Endodermal cell (in vitro differentiated cells): ENCODE measurements around the gene SH3D19. TPM values are rescaled to one million over a fixed set of nuclear protein-coding genes. Genes with fewer than 3 reads are reported as not detected.
A peak's percentile ranks its signal among the peaks of the same experiment; 100 is the strongest.

Experiments
- DNase-seq: peaks from one replicate; pipeline ENCODE4 v3.0.0-alpha.2; 2017
- H3K27ac ChIP-seq: 2 replicates; pipeline ENCODE4 v1.5.1; 2013; ENCODE audit warnings: mild to moderate bottlenecking, low read depth, low read length, moderate library complexity
- H3K27me3 ChIP-seq: 2 replicates; pipeline ENCODE4 v1.6.1; 2013; ENCODE audit warnings: mild to moderate bottlenecking, low read length, moderate library complexity; ENCODE audit not compliant: insufficient read depth, control insufficient read depth, poor library complexity, severe bottlenecking
- H3K36me3 ChIP-seq: 2 replicates; pipeline ENCODE4 v1.7.0; 2013; ENCODE audit warnings: mild to moderate bottlenecking, low read length, moderate library complexity; ENCODE audit not compliant: control insufficient read depth, insufficient read depth
- H3K4me1 ChIP-seq: one replicate; pipeline ENCODE4 v1.7.0; 2013; ENCODE audit warnings: low read length; ENCODE audit not compliant: control insufficient read depth, insufficient read depth
- H3K4me3 ChIP-seq: 2 replicates; pipeline ENCODE4 v1.5.1; 2013; ENCODE audit warnings: mild to moderate bottlenecking, low read length, moderate library complexity
- H3K9ac ChIP-seq: 2 replicates; pipeline ENCODE4 v1.6.1; 2013; ENCODE audit warnings: mild to moderate bottlenecking, low read length, moderate library complexity; ENCODE audit not compliant: poor library complexity, severe bottlenecking; ENCODE audit errors: extremely low read depth
- H3K9me3 ChIP-seq: 2 replicates; pipeline ENCODE4 v1.6.1; 2013; ENCODE audit warnings: mild to moderate bottlenecking, low read length, moderate library complexity; ENCODE audit not compliant: control insufficient read depth
- H3K27ac Mint-ChIP-seq: 2 replicates; pipeline ENCODE4 v1.8.0; 2020; ENCODE audit warnings: mixed read lengths
- H3K27me3 Mint-ChIP-seq: 2 replicates; pipeline ENCODE4 v1.8.0; 2021; ENCODE audit warnings: mild to moderate bottlenecking, mixed read lengths; ENCODE audit not compliant: insufficient read depth
- H3K36me3 Mint-ChIP-seq: 2 replicates; pipeline ENCODE4 v1.8.0; 2020; ENCODE audit warnings: low read depth, mixed read lengths
- H3K4me1 Mint-ChIP-seq: 2 replicates; pipeline ENCODE4 v1.8.0; 2020; ENCODE audit warnings: mixed read lengths
- H3K4me3 Mint-ChIP-seq: 2 replicates; pipeline ENCODE4 v1.8.0; 2020; ENCODE audit warnings: mild to moderate bottlenecking, moderate library complexity, mixed read lengths
- H3K9me3 Mint-ChIP-seq: 2 replicates; pipeline ENCODE4 v1.8.0; 2020; ENCODE audit warnings: mild to moderate bottlenecking, mixed read lengths
- WGBS, 2 experiments: methylation state at CpG; one replicate each; pipeline versions ENCODE4 v1.1.5 to v1.1.7; 2013; ENCODE audit warnings: missing lambda C conversion rate in 2 of 2, mixed read lengths in 1 of 2; ENCODE audit not compliant: insufficient coverage in 1 of 2, insufficient read length in 1 of 2; 5-methylcytosine and 5-hydroxymethylcytosine counted together
- total RNA-seq, 2 donors: library from RNA; stranded (reverse); fragmentation: NEBNext Ultra II Directional in 1 of 2; extraction: Animal tissue kit (Norgen Biotek cat#: 25700) in 1 of 2; gene quantifications; 2 replicates in 1 of 2; 3 replicates in 1 of 2; pipeline ENCODE4 v1.2.1, GENCODE V29; 2021
- TF ChIP-seq, protein P1 (sequence below): fragments of 200-600 bp; sonication (generic); conservative IDR thresholded peaks from 2 replicates; pipeline ENCODE4 v1.5.0; 2021; ENCODE audit warnings: antibody characterized with exemption, mild to moderate bottlenecking

SH3D19 gene
- total RNA-seq, 2 donors from 2014 or later: 48.8 to 55.6 TPM

DNA sequence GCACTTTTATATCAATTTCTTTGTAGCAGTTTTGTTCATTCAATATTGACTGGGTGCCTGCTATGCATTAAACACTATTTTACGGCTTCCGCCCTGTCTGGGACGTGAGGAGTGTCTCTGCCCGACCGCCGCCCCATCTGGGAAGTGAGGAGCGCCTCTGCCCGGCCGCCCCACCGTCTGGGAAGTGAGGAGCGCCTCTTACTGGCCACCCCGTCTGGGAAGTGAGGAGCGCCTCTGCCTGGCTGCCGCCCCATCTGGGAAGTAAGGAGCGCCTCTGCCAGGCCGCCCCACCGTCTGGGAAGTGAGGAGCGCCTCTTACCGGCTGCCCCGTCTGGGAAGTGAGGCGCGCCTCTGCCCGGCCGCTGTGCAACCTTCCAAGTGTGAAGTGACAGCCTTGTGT, 157.8 kb downstream of the SH3D19 start:
- Histone ChIP-seq H3K9me3 (peaks cover 8% of the 10 kb centered on the region), H3K36me3 (peaks cover 26% of the 10 kb centered on the region), H3K4me3 (no peak overlapping the region), H3K4me1 (peaks cover 4% of the 10 kb centered on the region), H3K27ac (no peak overlapping the region), H3K27me3 (no peaks in the 10 kb centered on the region), H3K9ac (no peak overlapping the region)
- Mint-ChIP-seq H3K9me3 (peaks cover 9% of the 10 kb centered on the region), H3K27me3 (no peaks in the 10 kb centered on the region), H3K4me3 (no peak overlapping the region), H3K27ac (no peak overlapping the region), H3K4me1 (peaks cover 22% of the 10 kb centered on the region), H3K36me3 (peaks cover 40% of the 10 kb centered on the region)
- no peak for DNase-seq
- TF ChIP-seq, protein P1, sequence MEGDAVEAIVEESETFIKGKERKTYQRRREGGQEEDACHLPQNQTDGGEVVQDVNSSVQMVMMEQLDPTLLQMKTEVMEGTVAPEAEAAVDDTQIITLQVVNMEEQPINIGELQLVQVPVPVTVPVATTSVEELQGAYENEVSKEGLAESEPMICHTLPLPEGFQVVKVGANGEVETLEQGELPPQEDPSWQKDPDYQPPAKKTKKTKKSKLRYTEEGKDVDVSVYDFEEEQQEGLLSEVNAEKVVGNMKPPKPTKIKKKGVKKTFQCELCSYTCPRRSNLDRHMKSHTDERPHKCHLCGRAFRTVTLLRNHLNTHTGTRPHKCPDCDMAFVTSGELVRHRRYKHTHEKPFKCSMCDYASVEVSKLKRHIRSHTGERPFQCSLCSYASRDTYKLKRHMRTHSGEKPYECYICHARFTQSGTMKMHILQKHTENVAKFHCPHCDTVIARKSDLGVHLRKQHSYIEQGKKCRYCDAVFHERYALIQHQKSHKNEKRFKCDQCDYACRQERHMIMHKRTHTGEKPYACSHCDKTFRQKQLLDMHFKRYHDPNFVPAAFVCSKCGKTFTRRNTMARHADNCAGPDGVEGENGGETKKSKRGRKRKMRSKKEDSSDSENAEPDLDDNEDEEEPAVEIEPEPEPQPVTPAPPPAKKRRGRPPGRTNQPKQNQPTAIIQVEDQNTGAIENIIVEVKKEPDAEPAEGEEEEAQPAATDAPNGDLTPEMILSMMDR: no peak
- WGBS, 2 experiments: 94 to 97% methylated on average over 16 to 24 of the region's 24 CpGs

DNA sequence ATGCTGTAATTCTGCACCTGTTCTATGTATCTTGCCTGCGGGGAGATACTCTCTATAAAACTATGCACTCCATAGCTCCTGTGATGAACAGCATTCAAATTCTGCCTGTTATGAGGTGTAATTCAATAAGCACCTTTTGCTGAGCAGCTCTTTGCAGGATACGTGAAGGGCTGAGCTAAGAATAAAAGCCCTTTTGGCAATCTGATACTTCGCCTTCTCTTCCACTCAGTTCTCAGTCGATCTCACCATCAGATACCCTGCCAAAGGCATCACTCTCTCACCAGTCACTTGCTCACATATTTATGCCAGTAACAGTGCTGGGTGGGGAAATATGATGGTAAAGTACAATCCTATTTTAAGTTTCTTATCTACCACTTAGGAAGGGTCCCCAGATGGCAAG, 158.8 kb downstream of the SH3D19 start:
- no peak overlapping the region for H3K27ac Mint-ChIP-seq
- no peak overlapping the region for H3K27ac ChIP-seq

DNA sequence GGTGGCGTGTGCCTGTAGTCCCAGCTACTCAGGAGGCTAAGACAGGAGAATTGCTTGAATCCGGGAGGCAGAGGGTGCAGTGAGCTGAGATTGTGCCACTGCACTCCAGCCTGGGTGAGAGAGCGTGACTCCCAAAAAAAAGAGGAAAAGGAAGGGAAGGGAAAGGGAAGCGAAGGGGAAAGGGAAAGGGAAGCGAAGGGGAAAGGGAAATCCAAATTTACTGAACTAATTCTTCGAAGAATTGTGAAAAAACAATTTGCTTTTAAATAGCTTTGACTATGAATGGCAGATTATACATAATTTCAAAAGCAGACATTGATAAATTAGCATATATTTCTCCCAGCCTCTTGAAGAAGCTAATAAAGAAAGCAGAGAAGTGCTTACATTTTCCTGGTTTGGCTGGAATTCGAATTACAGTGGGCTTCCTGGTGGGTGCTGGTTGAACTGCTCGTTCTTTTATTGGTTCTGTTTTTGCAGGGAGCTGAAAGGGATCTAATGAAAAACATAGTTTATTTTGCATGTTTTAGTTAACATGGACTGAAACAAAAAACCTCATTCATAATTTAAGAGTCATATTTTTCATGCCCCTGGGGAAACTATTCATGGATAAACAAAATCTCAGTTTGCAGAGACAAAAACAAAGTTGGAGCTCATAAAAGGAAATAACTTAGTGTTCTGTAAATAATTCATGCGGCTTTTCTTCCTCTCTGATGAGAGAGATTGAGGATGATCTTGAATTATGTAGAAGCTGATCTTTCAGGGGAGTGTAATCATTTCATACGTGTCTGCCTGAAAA, 160.0 kb downstream of the SH3D19 start:
- Mint-ChIP-seq H3K4me3 (no peak overlapping the region), H3K36me3 (peaks cover 54% of the 10 kb centered on the region), H3K27me3 (no peaks in the 10 kb centered on the region), H3K4me1 (peaks cover 3% of the 10 kb centered on the region), H3K9me3 (peaks cover 9% of the 10 kb centered on the region), H3K27ac (peak overlapping the region; percentile 58)
- no peaks in the 10 kb centered on the region for H3K27me3 ChIP-seq
- TF ChIP-seq, protein P1: no peak
- no peaks in the 10 kb centered on the region for H3K4me1 ChIP-seq
- no peak overlapping the region for H3K9ac ChIP-seq
- H3K27ac ChIP-seq: no peak overlapping the region
- no peak for DNase-seq
- peaks cover 29% of the 10 kb centered on the region for H3K36me3 ChIP-seq
- H3K9me3 ChIP-seq: peaks cover 8% of the 10 kb centered on the region
- no peak overlapping the region for H3K4me3 ChIP-seq
- WGBS, 2 experiments: 90 to 93% methylated on average over 4 to 10 of the region's 10 CpGs

More for the DNA sequence above, 158.8 kb downstream of the SH3D19 start:
- no peak overlapping the region for H3K4me3 Mint-ChIP-seq
- Histone ChIP-seq H3K4me1 (no peaks in the 10 kb centered on the region), H3K9ac (no peak overlapping the region), H3K36me3 (peaks cover 29% of the 10 kb centered on the region), H3K4me3 (no peak overlapping the region), H3K9me3 (peaks cover 8% of the 10 kb centered on the region), H3K27me3 (no peaks in the 10 kb centered on the region)
- no peaks in the 10 kb centered on the region for H3K27me3 Mint-ChIP-seq
- TF ChIP-seq, protein P1: no peak
- peaks cover 47% of the 10 kb centered on the region for H3K36me3 Mint-ChIP-seq
- 97 to 100% methylated on average over 2 to 4 of the region's 4 CpGs for WGBS, 2 experiments
- peaks cover 15% of the 10 kb centered on the region for H3K4me1 Mint-ChIP-seq
- DNase-seq: no peak
- peaks cover 9% of the 10 kb centered on the region for H3K9me3 Mint-ChIP-seq
